Renal cortical epithelial cell (primary cell): ENCODE results near the gene SCYGR5. TPM values are rescaled to one million over a fixed set of nuclear protein-coding genes. Genes with fewer than 3 reads are reported as not detected.
"Not testable (repeated sequence)": the region's sequence is repeated elsewhere in the genome, so short reads cannot be mapped to it uniquely, and the experiment has no call there.

Experiments
- DNase-seq: peaks from one replicate; pipeline ENCODE4 v3.0.0-alpha.2; 2011; ENCODE audit warnings: low read depth
- total RNA-seq: library from RNA; depleted of rRNA; stranded (reverse); fragments of >200 nt; gene quantifications from 2 replicates; pipeline ENCODE4 v1.2.3, GENCODE V29; 2014

Gene SCYGR5, protein sequence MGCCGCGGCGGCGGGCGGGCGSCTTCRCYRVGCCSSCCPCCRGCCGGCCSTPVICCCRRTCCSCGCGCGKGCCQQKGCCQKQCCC
- not detected in 2 replicates for total RNA-seq

DNA sequence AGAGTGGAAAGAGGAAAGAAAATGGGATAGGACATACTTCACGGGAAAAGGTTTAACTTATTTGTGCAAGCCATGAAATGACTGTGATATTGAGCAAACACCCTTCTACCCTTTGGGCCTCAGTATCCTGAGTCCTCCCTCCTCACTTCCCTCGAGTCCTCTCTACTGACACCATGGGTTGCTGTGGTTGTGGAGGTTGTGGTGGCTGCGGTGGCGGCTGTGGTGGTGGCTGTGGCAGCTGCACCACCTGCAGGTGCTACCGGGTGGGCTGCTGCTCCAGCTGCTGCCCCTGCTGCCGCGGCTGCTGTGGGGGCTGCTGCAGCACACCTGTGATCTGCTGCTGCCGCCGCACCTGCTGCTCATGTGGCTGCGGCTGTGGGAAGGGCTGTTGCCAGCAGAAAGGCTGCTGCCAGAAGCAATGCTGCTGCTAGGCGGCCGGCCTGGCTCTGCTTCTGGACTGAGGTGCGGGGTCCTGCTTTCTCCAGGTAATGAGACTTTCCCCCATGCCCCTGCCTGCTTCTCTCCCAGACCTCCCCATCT lies at the start of gene SCYGR5:
TSS of gene SCYGR5 (plus strand) at position 174 of the 540 bp plus-strand sequence. CDS start at position 174, 0 bp downstream.
- not testable (repeated sequence) for DNase-seq

DNA sequence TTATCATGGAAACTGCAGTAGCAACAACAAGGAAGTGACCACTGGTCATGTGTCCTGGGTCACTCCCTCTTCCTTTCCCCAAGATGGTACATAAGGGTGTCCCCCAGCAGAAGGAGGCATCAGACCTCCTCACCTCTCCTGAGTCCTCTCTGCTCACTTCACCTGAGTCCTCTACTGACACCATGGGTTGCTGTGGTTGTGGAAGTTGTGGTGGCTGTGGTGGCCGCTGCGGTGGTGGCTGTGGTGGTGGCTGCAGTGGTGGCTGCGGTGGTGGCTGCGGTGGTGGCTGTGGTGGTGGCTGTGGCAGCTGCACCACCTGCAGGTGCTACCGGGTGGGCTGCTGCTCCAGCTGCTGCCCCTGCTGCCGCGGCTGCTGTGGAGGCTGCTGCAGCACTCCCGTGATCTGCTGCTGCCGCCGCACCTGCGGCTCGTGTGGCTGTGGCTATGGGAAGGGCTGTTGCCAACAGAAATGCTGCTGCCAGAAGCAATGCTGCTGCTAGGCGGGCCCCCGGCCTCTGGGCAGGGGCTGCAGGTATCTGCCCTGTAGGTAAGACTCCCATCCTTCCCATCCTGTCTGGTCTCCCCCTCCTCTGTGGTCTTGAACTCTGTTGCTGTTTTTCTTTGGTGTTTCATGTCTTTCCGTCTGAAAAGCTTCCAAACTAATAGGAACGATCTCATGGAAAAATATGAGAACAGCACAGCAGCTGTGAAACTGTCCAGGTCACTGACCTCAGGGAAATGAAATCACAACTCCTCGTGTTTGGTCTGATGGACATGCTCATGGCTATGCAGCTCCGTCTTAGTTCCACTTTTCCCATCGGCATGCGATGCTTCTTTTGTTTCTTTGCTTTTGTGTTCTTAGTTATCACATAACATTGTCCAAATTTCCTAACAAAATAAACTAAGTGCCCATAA lies 49.0 kb upstream of the SCYGR5 start, which contains the start of gene SCYGR4:
TSS of gene SCYGR4 (plus strand) at position 183 of the 915 bp plus-strand sequence. CDS start at position 183, 0 bp downstream.
- no peak for DNase-seq

DNA sequence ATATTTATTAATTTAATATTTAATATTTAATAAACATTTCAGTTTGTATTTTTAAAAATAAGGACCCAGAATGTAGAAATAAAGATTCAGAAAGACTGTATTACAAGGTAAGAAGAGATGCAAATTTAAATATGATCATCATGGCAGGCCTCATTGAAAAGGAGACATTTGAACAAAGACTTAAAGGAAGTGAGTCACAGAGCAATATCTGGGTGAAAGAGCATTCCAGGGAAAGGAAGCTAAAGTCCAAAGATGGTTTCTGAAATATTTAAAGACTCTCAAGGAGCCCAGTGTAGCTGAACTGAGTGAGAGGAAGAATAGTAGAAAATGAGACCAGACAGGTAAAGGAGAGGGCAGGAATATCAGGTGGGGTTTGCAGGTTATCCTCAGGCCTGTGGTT lies 43.4 kb upstream of the SCYGR5 start:
- DNase-seq = peak; percentile 73

DNA sequence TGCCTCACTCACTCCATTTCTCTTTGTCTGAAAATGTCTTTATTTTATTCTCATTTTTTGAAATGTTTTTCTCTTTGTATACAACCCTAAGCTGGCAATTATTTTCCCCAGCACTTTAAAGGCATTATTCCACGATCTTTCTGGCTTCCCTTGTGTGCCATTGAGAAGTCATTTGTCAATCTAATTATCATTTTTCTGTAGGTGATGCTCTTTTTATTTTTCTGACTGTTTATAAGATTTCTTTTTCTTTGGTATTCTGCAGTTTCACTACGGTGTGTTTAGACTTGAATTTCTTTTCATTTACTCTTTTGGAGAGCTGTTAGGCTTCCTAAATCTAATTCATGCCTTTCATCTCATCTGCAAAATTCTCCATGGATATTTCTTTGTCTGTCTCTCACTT lies 41.2 kb upstream of the SCYGR5 start:
- no peak for DNase-seq

DNA sequence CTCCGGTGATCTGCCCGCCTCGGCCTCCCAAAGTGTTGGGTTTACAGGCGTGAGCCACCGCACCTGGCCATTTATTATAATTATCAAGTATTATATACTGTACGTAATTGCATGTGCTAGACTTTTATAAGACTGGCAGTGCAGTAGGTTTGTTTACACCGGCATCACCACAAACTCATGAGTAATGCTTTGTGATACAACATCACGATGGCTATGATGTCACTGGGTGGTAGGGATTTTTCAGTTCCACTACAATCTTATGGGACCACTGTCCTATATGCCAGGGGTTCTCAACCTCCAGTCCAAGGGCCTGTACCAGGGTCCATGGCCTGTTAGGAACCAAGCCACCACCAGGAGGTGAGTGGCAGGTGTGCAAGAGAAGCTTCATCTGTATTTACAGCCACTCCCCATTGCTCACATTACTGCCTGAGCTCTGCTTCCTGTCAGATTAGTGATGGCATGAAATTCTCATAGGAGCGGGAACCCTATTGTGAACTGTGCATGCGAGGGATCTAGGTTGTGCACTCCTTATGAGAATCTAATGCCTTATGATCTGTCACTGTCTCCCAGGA lies 39.9 kb upstream of the SCYGR5 start:
- no peak for DNase-seq

DNA sequence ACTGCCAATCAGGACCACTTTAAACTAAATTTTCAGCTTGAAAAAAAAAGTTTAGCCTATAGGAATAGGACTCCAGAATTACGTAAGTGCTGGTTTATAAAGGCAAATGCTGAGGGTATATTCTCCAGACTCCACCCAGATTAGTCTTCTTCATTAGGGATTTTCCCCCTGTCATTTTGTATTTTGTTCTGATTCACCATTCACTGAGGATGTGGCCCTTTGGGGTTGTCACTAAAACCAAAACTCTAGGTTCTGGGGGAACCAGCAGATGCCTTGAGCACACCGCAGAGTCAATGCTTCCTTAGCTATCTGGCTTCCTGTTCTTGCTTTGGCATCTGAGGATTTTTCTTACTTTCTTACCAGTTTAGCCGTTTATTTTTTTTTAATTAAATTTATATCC lies 38.8 kb upstream of the SCYGR5 start:
- DNase-seq = no peak

DNA sequence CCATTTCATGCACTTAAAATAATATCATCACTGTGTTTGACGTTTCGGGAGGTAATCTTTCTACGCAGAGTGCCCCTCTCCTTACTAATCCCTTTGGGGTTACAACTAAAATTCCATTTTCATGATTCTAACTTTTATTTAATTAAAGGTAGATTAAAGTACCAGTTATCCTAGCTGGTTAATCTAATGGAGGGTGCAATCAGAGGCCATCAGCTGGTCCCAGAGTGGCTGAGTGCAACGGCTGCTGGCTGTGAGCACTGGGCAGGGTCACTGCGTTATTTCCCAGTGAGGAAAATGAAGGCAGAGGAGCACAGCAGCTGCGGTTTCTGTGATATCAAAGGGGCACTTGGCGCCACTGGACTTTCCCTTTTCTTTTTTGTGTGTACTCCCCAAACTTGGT lies 37.2 kb upstream of the SCYGR5 start:
- no peak for DNase-seq

DNA sequence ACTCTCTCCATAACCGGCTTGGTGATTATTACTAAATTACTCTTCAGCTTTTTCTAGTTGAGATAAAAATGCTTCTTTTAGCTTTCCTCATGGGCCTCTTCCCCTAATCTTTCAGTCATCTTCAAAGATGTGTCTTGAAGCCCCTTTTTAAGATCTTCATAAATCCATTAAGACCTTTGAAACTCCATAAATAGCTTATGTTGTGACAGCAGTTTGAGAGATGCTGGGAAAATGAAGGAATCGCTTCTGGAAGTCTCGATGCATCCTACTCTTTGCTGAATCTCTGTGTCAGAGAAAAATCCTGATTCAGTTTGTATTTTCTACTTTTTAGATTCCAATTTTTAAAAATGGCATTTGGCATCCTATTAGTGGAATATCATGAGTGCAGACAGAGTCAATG lies 36.3 kb upstream of the SCYGR5 start:
- no peak for DNase-seq

DNA sequence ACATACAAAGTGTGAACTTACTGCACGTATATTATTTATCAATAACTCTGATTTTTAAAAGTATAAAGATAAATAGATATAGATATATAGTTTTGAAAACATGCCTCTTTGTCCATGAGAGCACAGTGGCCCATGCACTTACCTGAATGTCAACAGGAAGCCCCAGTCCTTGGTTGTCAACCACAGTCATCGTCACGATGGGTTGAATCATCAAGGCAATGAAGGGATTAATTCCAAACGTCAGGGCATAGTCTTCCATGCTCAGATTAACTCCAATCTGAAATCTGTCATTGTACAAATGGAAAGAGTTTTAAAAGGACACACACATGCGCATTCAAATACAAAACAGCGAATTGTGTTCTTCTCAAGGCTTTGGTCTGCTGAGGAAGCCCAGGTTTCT lies 33.8 kb upstream of the SCYGR5 start:
- DNase-seq = no peak

DNA sequence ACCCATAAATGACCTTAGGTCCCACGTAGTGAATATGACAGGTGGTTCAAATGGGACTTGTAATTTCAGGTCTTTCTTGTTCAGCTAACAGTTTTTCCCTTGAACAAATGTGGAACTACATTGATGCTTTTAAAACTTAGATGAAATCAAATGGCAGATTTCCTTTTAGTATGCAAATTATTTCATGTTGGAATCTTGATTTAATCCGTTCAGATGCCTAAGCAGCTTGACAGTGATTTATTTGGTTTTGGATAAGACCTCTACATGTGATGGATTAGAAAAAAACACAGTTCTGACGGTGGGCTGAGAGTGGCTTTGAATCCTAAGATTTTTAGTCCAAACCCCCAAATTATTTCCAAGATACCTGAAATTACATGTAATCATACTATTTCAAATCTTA lies 32.4 kb upstream of the SCYGR5 start:
- no peak for DNase-seq

DNA sequence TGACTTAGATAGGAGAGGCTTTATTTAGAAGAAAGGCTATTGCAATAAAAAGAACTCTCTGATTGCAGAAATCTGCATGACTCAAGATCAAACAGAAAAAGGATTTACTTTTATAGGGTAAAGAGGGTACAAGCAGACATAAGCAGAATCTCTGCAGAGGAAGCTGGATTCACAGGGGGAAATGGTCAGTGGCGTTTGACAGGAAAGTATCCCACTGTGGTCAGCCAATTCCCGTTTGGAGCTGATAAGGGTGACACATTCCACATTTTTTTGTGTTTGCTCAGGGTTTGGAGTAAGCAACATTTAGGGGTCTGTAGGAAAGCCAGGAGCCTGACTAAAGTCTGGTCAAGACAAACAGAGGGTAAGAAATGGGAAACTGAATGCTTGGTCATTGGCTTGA lies 23.9 kb upstream of the SCYGR5 start:
- no peak for DNase-seq

DNA sequence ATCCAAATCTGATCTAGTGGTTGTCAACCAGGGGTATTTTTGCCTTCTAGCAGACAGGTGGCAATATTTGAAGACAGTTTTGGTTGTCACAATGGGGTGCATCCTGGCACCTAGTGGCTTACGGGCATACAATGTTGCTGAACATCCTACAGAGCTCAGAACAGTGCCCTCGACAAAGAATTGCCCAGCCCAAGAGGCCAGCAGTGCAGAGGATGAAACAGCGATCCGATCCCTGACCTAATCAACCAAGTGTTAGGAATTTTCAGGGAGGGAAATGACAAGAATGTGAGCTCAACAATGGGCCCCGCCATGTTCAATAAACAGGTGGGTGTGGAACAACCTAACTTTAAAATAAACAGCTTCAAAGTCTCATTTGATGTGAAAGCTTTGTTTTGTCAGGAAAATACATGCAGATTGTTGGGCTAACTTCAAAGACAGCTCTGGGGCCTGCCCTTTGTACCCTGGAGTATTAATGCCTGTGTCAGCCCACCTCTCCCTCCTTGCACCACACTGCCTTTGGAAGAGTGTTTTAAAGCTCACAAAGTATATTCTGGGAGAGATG lies 22.5 kb upstream of the SCYGR5 start:
- DNase-seq = no peak

DNA sequence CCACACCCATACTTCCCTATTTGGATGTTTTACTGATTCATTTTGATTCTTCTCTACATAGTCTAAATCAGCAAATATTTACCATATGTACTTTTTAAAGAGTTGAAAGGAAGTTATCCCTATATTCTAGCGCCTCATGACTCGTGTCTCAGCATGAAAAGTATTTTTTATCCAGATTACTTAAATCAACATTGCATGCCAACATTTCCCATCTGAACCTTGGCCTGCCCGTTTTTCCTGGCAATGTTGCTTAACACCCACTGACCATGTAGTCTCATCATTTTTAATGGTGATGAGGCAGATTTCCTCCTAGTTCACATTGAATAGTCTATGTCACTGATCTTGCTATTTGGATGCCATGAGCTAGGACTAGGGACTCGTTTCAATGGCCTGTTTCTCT lies 13.2 kb upstream of the SCYGR5 start:
- DNase-seq = peak; percentile 76

DNA sequence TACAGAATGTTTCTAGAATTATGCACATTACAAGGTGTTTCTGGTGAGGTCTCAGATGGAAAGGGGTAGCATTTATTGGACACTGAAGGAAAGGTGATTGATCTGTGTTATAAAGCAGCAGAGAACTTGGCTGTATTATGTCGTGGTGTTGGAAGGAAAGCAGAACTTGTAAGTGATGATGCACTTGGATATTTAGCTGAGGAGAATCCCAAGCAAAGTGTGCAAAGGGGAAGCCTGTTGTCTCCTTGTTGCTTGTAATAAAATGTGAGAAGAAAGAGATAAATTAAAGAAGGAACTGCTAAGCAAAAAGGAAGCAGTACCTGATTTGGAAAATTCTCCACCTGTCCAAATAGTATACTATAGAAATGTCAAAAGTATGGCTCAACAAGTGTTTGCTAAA lies 12.2 kb upstream of the SCYGR5 start:
- no peak for DNase-seq

DNA sequence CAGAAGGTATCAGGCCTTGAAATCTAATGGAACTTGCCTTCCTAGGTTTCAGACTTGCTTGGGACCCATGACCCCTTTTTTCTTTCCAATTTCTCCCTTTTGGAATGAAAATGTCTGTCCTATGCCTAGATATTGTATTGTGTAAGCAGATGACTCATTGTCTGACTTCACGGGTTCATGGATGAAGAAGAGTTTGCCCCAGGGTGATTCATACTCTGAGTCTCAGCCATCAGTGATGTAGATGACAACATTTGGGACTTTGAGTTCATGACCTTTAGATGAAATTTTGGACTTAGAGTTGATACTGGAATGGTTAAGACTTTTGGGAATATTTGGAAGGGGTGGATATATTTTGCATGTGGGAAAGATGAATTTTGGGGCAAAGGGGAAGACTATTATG lies 11.2 kb upstream of the SCYGR5 start:
- DNase-seq = peak; percentile 93

DNA sequence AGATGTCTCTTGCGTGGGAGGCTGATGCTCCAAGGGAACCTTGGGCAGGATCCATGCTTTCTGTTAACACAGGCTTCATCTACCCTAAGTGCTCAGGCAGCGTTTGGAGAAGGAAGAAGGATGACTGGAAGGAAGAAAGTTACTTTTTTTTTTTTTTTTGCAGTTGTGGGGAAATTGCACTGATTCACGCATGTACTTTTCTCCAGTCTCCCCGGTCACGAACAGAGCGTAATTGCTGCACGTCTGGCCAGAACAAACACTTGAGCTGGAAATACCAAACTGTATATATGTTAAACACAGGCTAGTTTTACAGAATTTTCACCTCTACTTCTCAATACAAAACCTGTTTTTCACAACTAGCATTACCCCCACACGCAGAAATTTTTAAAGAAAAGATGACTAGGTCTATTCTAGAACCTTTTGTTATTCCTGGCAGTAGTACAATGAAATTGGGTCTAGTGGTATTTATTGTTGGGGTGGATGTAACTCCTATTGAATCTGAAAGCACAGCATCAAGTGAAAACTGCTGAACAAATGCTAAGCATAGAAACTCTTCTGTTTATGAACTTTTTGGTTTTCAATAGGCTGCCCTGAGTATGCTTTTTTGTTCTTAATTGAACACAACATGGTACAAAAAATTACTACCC lies 9.3 kb upstream of the SCYGR5 start:
- no peak for DNase-seq

DNA sequence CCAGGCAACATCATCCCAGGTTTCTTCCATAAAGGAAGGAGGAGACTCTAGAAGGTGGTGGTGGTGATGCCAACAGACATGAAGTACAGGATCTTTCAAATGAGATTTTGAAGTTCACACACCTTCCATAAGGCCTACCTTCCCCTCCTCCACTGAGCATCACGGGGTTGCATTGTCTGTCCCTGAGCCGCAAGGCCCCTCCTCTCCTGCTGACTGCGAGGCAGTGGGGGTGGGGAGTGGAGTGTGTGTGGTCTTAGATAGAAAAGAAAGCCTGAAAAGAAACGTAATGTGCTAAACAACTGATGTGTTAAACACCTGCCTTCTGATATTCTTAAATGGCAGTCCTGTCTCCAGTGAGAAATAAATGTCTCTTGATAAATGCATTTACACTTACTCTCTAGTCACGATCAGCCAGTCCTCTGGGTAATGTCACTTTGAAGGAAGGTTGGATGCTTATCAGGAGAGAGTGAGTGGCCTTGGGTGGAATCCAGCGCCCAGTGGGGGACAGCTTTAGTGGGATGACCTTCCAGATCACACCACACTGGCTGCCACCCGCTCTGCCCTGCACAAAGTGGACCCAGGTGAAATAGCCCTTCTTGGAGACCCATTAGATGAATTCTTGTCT lies 5.5 kb upstream of the SCYGR5 start:
- DNase-seq = no peak

DNA sequence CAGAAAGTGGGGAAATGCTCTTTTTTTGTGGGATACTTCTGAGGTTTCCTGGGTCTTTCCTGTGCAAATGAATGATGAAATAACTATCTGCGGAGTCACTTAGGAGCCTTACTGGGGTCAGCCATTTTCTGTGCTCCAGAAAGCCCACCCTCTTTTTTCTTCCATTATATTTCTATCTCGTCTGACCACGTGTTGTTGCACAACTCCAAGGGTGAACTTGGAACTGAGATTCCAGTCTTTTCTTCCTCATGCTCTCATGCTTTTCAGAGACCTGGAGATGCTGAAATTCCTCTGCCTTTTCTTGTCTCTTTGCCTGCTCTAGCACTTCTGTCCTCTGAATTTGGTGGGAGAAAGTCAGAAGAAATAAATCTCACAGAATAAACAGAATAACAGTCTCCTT lies 4.8 kb upstream of the SCYGR5 start:
- no peak for DNase-seq

DNA sequence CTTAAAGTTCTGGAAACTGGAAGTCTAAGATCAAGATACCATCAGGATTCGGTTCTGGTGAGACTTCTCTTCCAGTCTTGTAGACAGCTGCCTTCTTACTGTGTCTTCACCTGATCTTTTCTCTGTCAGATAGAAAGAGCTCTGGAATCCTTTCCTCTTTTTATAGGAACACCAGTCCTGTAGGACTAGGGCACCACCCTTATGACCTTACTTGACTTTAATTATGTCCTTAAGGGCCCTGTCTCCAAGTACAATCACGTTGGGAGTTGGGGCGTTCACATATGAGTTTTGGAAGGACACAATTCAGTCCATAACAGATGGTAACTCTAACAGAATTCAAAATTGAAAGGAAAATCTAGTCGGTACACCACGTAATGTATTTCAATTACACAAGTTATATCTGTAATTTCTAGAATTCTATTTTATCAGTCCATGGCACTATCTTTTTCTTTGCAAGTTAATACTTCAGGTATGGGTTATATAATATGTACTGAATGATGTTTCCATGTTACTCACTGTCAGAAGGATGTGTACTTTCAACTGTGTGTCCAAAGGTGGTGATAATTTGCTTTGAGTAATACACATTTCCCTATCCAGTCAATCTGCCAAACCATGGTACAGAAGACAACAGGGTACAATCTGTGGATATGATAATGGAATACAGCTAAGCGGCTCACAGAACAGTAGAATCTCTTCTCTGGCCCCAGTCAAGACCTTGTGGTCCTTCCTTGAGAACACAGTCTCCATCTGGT lies 1.2 kb upstream of the SCYGR5 start:
- no peak for DNase-seq

DNA sequence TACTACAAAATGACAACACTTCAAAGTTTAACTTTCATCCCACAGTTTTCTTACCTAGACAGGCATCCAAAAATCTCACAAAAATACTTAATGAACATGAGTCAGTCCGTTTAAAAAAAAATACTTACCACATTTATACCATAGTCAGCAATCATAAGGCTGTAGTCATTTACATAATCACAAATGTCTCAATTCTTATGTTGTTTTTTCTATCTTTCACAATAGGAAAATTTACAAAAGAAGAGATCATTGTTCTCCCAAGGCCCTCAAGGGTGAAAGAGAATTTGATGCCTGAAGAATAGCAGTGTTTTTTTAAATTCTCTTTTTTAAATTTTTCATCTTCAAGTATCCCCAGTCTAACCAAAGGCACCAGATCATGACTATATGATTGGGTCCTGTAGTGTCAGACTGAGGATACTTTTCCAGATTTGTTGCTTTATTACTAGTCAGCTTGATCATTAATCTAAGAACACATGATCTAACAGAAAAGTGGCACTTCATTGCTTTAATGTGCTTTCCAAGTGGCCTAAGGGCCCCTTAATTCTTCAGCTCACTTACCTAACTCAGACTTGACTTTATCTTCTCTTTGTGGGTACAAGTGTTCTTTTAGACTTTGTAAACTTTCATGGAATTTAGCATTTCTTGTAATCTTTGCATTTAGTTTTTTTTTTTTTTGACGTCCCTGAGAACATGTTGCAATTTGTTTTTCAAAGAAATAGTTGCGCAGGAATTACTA lies 4.7 kb downstream of the SCYGR5 start:
- DNase-seq = peak; percentile 51
